Activated CD4-positive, alpha-beta T cell treated with anti-CD3 and anti-CD28 coated beads, Interleukin-2, amount 10 ng/mL, durations not matched to agents 24 days and 14 days (primary cell): ENCODE results near the gene ACAD10. TPM values are rescaled to one million over a fixed set of nuclear protein-coding genes. Genes with fewer than 3 reads are reported as not detected.
"Not testable (repeated sequence)": the region's sequence is repeated elsewhere in the genome, so short reads cannot be mapped to it uniquely, and the experiment has no call there.

Source experiments
- DNase-seq: peaks from one replicate; pipeline ENCODE4 v3.0.0; 2022
- H3K27ac Mint-ChIP-seq: one replicate; pipeline ENCODE4 v1.8.0; 2022; ENCODE audit warnings: mild to moderate bottlenecking, mixed read lengths
- H3K27me3 Mint-ChIP-seq: one replicate; pipeline ENCODE4 v1.8.0; 2022; ENCODE audit warnings: mixed read lengths
- H3K36me3 Mint-ChIP-seq: one replicate; pipeline ENCODE4 v1.8.0; 2022; ENCODE audit warnings: low read depth, mild to moderate bottlenecking, mixed read lengths
- H3K4me1 Mint-ChIP-seq: one replicate; pipeline ENCODE4 v1.8.0; 2021; ENCODE audit warnings: mixed read lengths
- H3K4me3 Mint-ChIP-seq: one replicate; pipeline ENCODE4 v1.8.0; 2022; ENCODE audit warnings: mild to moderate bottlenecking, moderate library complexity, mixed read lengths
- H3K9me3 Mint-ChIP-seq: one replicate; pipeline ENCODE4 v1.8.0; 2021; ENCODE audit warnings: mixed read lengths
- intact Hi-C: fragments of 100-400 bp; cut with micrococcal nuclease; formaldehyde crosslinking; loops from one replicate; pipeline ENCODE4 v1.15.1; 2023
- total RNA-seq: library from RNA; stranded (reverse); gene quantifications from 2 replicates; pipeline ENCODE4 v1.2.3, GENCODE V29; 2022

Gene ACAD10
- total RNA-seq, 1 donor from 2014 or later = 28.6 TPM

- peaks cover 22% of the 10 kb centered on the region for H3K36me3 Mint-ChIP-seq
- no peaks in the 10 kb centered on the region for H3K4me1 Mint-ChIP-seq
- no peak overlapping the region for H3K27ac Mint-ChIP-seq
- no peaks in the 10 kb centered on the region for H3K9me3 Mint-ChIP-seq
- no peak overlapping the region for H3K4me3 Mint-ChIP-seq
- no peaks in the 10 kb centered on the region for H3K27me3 Mint-ChIP-seq
- intact Hi-C loops = no loop called here
- DNase-seq = no peak
Observed at GRCh38 chr12:111705672-111706071, 19.8 kb downstream of the ACAD10 start.

GRCh38 chr12:111706145-111706544, 20.3 kb downstream of the ACAD10 start:
- H3K9me3 Mint-ChIP-seq = no peaks in the 10 kb centered on the region
- no peak overlapping the region for H3K27ac Mint-ChIP-seq
- no peaks in the 10 kb centered on the region for H3K27me3 Mint-ChIP-seq
- no peak for DNase-seq
- H3K36me3 Mint-ChIP-seq = peaks cover 24% of the 10 kb centered on the region
- H3K4me1 Mint-ChIP-seq = no peaks in the 10 kb centered on the region
- H3K4me3 Mint-ChIP-seq = no peak overlapping the region
- intact Hi-C loops = no loop called here

GRCh38 chr12:111715279-111715678, 29.4 kb downstream of the ACAD10 start:
- H3K27ac Mint-ChIP-seq = no peak overlapping the region
- H3K4me1 Mint-ChIP-seq = no peaks in the 10 kb centered on the region
- H3K36me3 Mint-ChIP-seq = peaks cover 25% of the 10 kb centered on the region
- H3K27me3 Mint-ChIP-seq = no peaks in the 10 kb centered on the region
- H3K9me3 Mint-ChIP-seq = no peaks in the 10 kb centered on the region
- no peak for DNase-seq
- intact Hi-C loops = no loop called here
- no peak overlapping the region for H3K4me3 Mint-ChIP-seq

- H3K36me3 Mint-ChIP-seq = peaks cover 24% of the 10 kb centered on the region
- H3K27me3 Mint-ChIP-seq, H3K4me3 Mint-ChIP-seq, intact Hi-C loops, DNase-seq, H3K9me3 Mint-ChIP-seq, H3K4me1 Mint-ChIP-seq, H3K27ac Mint-ChIP-seq: not testable (repeated sequence)
Observed at GRCh38 chr12:111719316-111719715, 33.5 kb downstream of the ACAD10 start.

- intact Hi-C loops = no loop called here
- H3K9me3 Mint-ChIP-seq = no peaks in the 10 kb centered on the region
- H3K27me3 Mint-ChIP-seq = no peaks in the 10 kb centered on the region
- H3K4me1 Mint-ChIP-seq = no peaks in the 10 kb centered on the region
- H3K36me3 Mint-ChIP-seq = peaks cover 30% of the 10 kb centered on the region
- DNase-seq = no peak
- H3K27ac Mint-ChIP-seq = no peak overlapping the region
- H3K4me3 Mint-ChIP-seq = no peak overlapping the region
Observed at GRCh38 chr12:111720457-111720856, 34.6 kb downstream of the ACAD10 start.

GRCh38 chr12:111723646-111724360, 38.0 kb downstream of the ACAD10 start:
- H3K4me3 Mint-ChIP-seq, H3K27me3 Mint-ChIP-seq, H3K27ac Mint-ChIP-seq, H3K4me1 Mint-ChIP-seq, H3K9me3 Mint-ChIP-seq, intact Hi-C loops, DNase-seq: not testable (repeated sequence)
- peaks cover 25% of the 10 kb centered on the region for H3K36me3 Mint-ChIP-seq

GRCh38 chr12:111728795-111729194, 42.9 kb downstream of the ACAD10 start:
- intact Hi-C loops = no loop called here
- Mint-ChIP-seq H3K9me3 (no peaks in the 10 kb centered on the region), H3K27me3 (no peaks in the 10 kb centered on the region), H3K27ac (no peak overlapping the region), H3K4me3 (no peak overlapping the region), H3K36me3 (peaks cover 20% of the 10 kb centered on the region), H3K4me1 (no peaks in the 10 kb centered on the region)
- DNase-seq = no peak

GRCh38 chr12:111730420-111730819, 44.6 kb downstream of the ACAD10 start:
- H3K4me3 Mint-ChIP-seq = no peak overlapping the region
- H3K9me3 Mint-ChIP-seq = no peaks in the 10 kb centered on the region
- H3K4me1 Mint-ChIP-seq = no peaks in the 10 kb centered on the region
- intact Hi-C loops = no loop called here
- H3K36me3 Mint-ChIP-seq = peaks cover 13% of the 10 kb centered on the region
- no peak for DNase-seq
- H3K27ac Mint-ChIP-seq = no peak overlapping the region
- no peaks in the 10 kb centered on the region for H3K27me3 Mint-ChIP-seq

- Mint-ChIP-seq H3K9me3 (no peaks in the 10 kb centered on the region), H3K36me3 (peaks cover 19% of the 10 kb centered on the region), H3K27me3 (no peaks in the 10 kb centered on the region), H3K4me1 (no peaks in the 10 kb centered on the region), H3K27ac (no peak overlapping the region), H3K4me3 (no peak overlapping the region)
- DNase-seq = no peak
- intact Hi-C loops = no loop called here
Observed at GRCh38 chr12:111732786-111733185, 46.9 kb downstream of the ACAD10 start.

- no peaks in the 10 kb centered on the region for H3K27me3 Mint-ChIP-seq
- H3K4me1 Mint-ChIP-seq = no peaks in the 10 kb centered on the region
- H3K9me3 Mint-ChIP-seq = no peaks in the 10 kb centered on the region
- peaks cover 19% of the 10 kb centered on the region for H3K36me3 Mint-ChIP-seq
- no peak overlapping the region for H3K4me3 Mint-ChIP-seq
- intact Hi-C loops = no loop called here
- no peak overlapping the region for H3K27ac Mint-ChIP-seq
- DNase-seq = no peak
Observed at GRCh38 chr12:111733340-111733915, 47.6 kb downstream of the ACAD10 start.

GRCh38 chr12:111739524-111739923, 53.7 kb downstream of the ACAD10 start:
- DNase-seq, H3K4me1 Mint-ChIP-seq, H3K9me3 Mint-ChIP-seq, intact Hi-C loops, H3K4me3 Mint-ChIP-seq, H3K27me3 Mint-ChIP-seq, H3K27ac Mint-ChIP-seq: not testable (repeated sequence)
- peaks cover 12% of the 10 kb centered on the region for H3K36me3 Mint-ChIP-seq

GRCh38 chr12:111741235-111741812, 55.5 kb downstream of the ACAD10 start:
- Mint-ChIP-seq H3K36me3 (peaks cover 22% of the 10 kb centered on the region), H3K4me3 (no peak overlapping the region)

GRCh38 chr12:111745211-111745610, 59.4 kb downstream of the ACAD10 start:
- Mint-ChIP-seq H3K27ac (no peak overlapping the region), H3K4me3 (no peak overlapping the region), H3K9me3 (no peaks in the 10 kb centered on the region), H3K27me3 (no peaks in the 10 kb centered on the region), H3K36me3 (peaks cover 12% of the 10 kb centered on the region), H3K4me1 (no peaks in the 10 kb centered on the region)
- intact Hi-C loops = no loop called here
- DNase-seq = no peak

More at GRCh38 chr12:111741235-111741812, 55.5 kb downstream of the ACAD10 start:
- Mint-ChIP-seq H3K27ac (no peak overlapping the region), H3K4me1 (no peaks in the 10 kb centered on the region), H3K27me3 (no peaks in the 10 kb centered on the region), H3K9me3 (no peaks in the 10 kb centered on the region)
- intact Hi-C loops = no loop called here
- no peak for DNase-seq

- Mint-ChIP-seq H3K27ac (no peak overlapping the region), H3K4me3 (no peak overlapping the region), H3K36me3 (peaks cover 12% of the 10 kb centered on the region), H3K9me3 (no peaks in the 10 kb centered on the region), H3K4me1 (no peaks in the 10 kb centered on the region), H3K27me3 (no peaks in the 10 kb centered on the region)
- DNase-seq = no peak
- intact Hi-C loops = no loop called here
Observed at GRCh38 chr12:111747333-111747732, 61.5 kb downstream of the ACAD10 start.
